Measurements from ENCODE around the gene CCDC82. TPM values are rescaled to one million over a fixed set of nuclear protein-coding genes. Genes with fewer than 3 reads are reported as not detected.

CCDC82 gene
- 18.1 to 25.7 TPM (median 20.0 TPM) in 5 replicates for total RNA-seq (2022; extraction: Qiagen RNA extraction)

GRCh38 chr11:96389720-96390487 lies at the start of gene CCDC82, which contains the start of gene JRKL:
Gene CCDC82 (minus strand): TSS chr11:96389912. CDS start chr11:96384747, 5,165 bp downstream.
Gene JRKL (plus strand): TSS chr11:96390013. CDS start chr11:96390650, 637 bp downstream.

GRCh38 chr11:96342961-96343711 lies 46.6 kb downstream of the CCDC82 start, which contains the start of gene MAML2:
Gene MAML2 (minus strand): TSS chr11:96343195. CDS start chr11:96341895, 1,300 bp downstream.

Other genes with a start within 250 kb of the CCDC82 start
- gene MAML2, start 46.7 kb downstream of the CCDC82 start, total RNA-seq (2022; extraction: Qiagen RNA extraction) = 3.3 to 5.6 TPM (median 4.7 TPM) in 5 replicates
- 5.0 to 6.8 TPM (median 6.3 TPM) in 5 replicates for gene JRKL, start 101 bp upstream of the CCDC82 start, total RNA-seq (2022; extraction: Qiagen RNA extraction)